Thyroid gland (tissue), 4 donors: Measurements from ENCODE around the gene CASR. TPM values are rescaled to one million over a fixed set of nuclear protein-coding genes. Genes with fewer than 3 reads are reported as not detected.
A peak's percentile ranks its signal among the peaks of the same experiment; 100 is the strongest.

ENCODE experiments used
- DNase-seq, 2 donors: peaks; one replicate each; pipeline ENCODE4 v3.0.0-alpha.2; 2019
- H3K27ac ChIP-seq, 3 donors: fragments of 200-600 bp; sonication (generic); 1 replicate in 2 of 3; 2 replicates in 1 of 3; pipeline ENCODE4 v1.5.1; 2016 to 2019; ENCODE audit warnings: mild to moderate bottlenecking in 1 of 3, moderate library complexity in 1 of 3
- H3K27me3 ChIP-seq: fragments of 200-600 bp; sonication (generic); one replicate; pipeline ENCODE4 v1.5.1; 2019
- H3K36me3 ChIP-seq, 2 donors: fragments of 200-600 bp; sonication (generic); one replicate each; pipeline ENCODE4 v1.5.1; 2016 to 2019
- H3K4me1 ChIP-seq, 2 donors: fragments of 200-600 bp; sonication (generic); one replicate each; pipeline ENCODE4 v1.5.1; 2017 to 2019
- H3K4me3 ChIP-seq, 3 donors: fragments of 200-600 bp; sonication (generic); replicated peaks in 1 of 3; 1 replicate in 2 of 3; 2 replicates in 1 of 3; pipeline ENCODE4 v1.5.1; 2016; ENCODE audit warnings: mild to moderate bottlenecking in 1 of 3
- H3K9me3 ChIP-seq: fragments of 200-600 bp; sonication (generic); one replicate; pipeline ENCODE4 v1.5.1; 2017
- POLR2A ChIP-seq, 2 donors: fragments of 450-650 bp; IDR thresholded peaks; one replicate each; pipeline ENCODE4 v1.6.1; 2017; ENCODE audit warnings: antibody characterized with exemption in 2 of 2, mild to moderate bottlenecking in 2 of 2, moderate library complexity in 1 of 2
- WGBS, 2 donors: methylation state at CpG; one replicate each; pipeline ENCODE4 v1.1.5; 2017; 5-methylcytosine and 5-hydroxymethylcytosine counted together
- intact Hi-C: fragments of 100-400 bp; cut with DNase I; formaldehyde crosslinking; loops from one replicate; pipeline ENCODE4 v1.15.1; 2023
- total RNA-seq, 4 donors: library from RNA; depleted of rRNA; stranded (reverse); fragments of >200 nt; gene quantifications; one replicate each; pipeline ENCODE4 v1.2.3, GENCODE V29; 2016
- TF ChIP-seq, protein P1 (sequence below), 6 experiments: fragments of 200-600 bp in 3 of 6; fragments of 450-650 bp in 3 of 6; sonication (generic) in 3 of 6; IDR thresholded peaks; one replicate each; pipeline ENCODE4 v1.5.1; 2016 to 2019; ENCODE audit warnings: antibody characterized with exemption in 6 of 6, mild to moderate bottlenecking in 2 of 6, inconsistent platforms in 1 of 6, moderate library complexity in 1 of 6

Gene CASR
- total RNA-seq, 4 donors from 2014 or later = under 0.01 to 1.2 (median 0.17) TPM; not detected in 1

- Histone ChIP-seq H3K27me3 (no peaks in the 10 kb centered on the region), H3K9me3 (no peaks in the 10 kb centered on the region), H3K36me3 (no peaks in the 10 kb centered on the region), H3K4me3 (no peak overlapping the region), H3K27ac (no peak overlapping the region), H3K4me1 (no peaks in the 10 kb centered on the region)
- no peak for DNase-seq
- 60 to 62% methylated on average over 1 of the region's 1 CpG for WGBS, 2 donors
- intact Hi-C loops = no loop called here
- no peak for TF ChIP-seq POLR2A (IDR thresholded peaks at IDR 0.05)
- TF ChIP-seq, protein P1, sequence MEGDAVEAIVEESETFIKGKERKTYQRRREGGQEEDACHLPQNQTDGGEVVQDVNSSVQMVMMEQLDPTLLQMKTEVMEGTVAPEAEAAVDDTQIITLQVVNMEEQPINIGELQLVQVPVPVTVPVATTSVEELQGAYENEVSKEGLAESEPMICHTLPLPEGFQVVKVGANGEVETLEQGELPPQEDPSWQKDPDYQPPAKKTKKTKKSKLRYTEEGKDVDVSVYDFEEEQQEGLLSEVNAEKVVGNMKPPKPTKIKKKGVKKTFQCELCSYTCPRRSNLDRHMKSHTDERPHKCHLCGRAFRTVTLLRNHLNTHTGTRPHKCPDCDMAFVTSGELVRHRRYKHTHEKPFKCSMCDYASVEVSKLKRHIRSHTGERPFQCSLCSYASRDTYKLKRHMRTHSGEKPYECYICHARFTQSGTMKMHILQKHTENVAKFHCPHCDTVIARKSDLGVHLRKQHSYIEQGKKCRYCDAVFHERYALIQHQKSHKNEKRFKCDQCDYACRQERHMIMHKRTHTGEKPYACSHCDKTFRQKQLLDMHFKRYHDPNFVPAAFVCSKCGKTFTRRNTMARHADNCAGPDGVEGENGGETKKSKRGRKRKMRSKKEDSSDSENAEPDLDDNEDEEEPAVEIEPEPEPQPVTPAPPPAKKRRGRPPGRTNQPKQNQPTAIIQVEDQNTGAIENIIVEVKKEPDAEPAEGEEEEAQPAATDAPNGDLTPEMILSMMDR (IDR thresholded peaks at IDR 0.05) = no peak
These were observed 72.4 kb downstream of the CASR start for GRCh38 chr3:122255757-122256439.

- no peaks in the 10 kb centered on the region for H3K9me3 ChIP-seq
- intact Hi-C loops = no loop called here
- TF ChIP-seq POLR2A (IDR thresholded peaks at IDR 0.05) = no peak
- TF ChIP-seq, protein P1 (IDR thresholded peaks at IDR 0.05) = no peak
- H3K36me3 ChIP-seq = no peaks in the 10 kb centered on the region
- no peak for DNase-seq
- no peak overlapping the region for H3K27ac ChIP-seq
- H3K4me3 ChIP-seq = no peak overlapping the region
- H3K27me3 ChIP-seq = no peaks in the 10 kb centered on the region
- 73 to 76% methylated on average over 7 of the region's 7 CpGs for WGBS, 2 donors
- no peaks in the 10 kb centered on the region for H3K4me1 ChIP-seq
These were observed 74.3 kb downstream of the CASR start for GRCh38 chr3:122257644-122258364.

GRCh38 chr3:122258757-122259371 lies 75.4 kb downstream of the CASR start:
- 2 to 9% methylated on average over 7 of the region's 7 CpGs for WGBS, 2 donors
- Histone ChIP-seq H3K27me3 (no peaks in the 10 kb centered on the region), H3K27ac (no peak overlapping the region), H3K4me1 (no peaks in the 10 kb centered on the region), H3K36me3 (no peaks in the 10 kb centered on the region), H3K9me3 (no peaks in the 10 kb centered on the region), H3K4me3 (no peak overlapping the region)
- DNase-seq = peak; percentile 60 to 63
- TF ChIP-seq, protein P1 (IDR thresholded peaks at IDR 0.05) = peak in 3 of 6 experiments; percentile 52 to 55 (median 52)
- no peak for TF ChIP-seq POLR2A (IDR thresholded peaks at IDR 0.05)
- intact Hi-C loops = no loop called here

GRCh38 chr3:122260206-122260605 lies 76.7 kb downstream of the CASR start:
- Histone ChIP-seq H3K4me3 (no peak overlapping the region), H3K27me3 (no peaks in the 10 kb centered on the region), H3K36me3 (no peaks in the 10 kb centered on the region), H3K27ac (no peak overlapping the region), H3K4me1 (no peaks in the 10 kb centered on the region), H3K9me3 (no peaks in the 10 kb centered on the region)
- WGBS, 2 donors = 63 to 64% methylated on average over 2 of the region's 2 CpGs
- no peak for TF ChIP-seq POLR2A (IDR thresholded peaks at IDR 0.05)
- TF ChIP-seq, protein P1 (IDR thresholded peaks at IDR 0.05) = no peak
- intact Hi-C loops = no loop called here
- DNase-seq = no peak

DNA sequence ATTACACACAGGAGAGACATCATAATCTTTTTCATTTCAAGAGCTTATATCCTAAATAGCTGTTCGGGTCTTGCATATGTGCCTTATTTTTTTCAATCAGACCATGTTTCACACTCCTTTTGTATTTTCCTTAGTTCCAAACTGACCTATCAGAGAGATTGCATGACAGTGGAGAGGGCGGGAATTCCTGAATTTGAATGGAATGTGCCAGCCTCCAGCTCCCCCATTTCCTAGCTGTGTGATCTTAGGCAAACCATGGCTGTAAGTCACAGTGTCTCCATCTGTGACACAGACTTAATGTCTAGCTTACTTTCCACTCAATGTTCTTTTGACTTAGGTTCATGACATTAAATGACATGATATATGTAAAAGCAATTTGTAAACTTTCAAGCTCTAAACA lies 79.6 kb downstream of the CASR start:
- H3K4me3 ChIP-seq = no peak overlapping the region
- intact Hi-C loops = no loop called here
- TF ChIP-seq, protein P1 (IDR thresholded peaks at IDR 0.05) = no peak
- TF ChIP-seq POLR2A (IDR thresholded peaks at IDR 0.05) = no peak

More for the DNA sequence above, 79.6 kb downstream of the CASR start:
- Histone ChIP-seq H3K4me1 (no peaks in the 10 kb centered on the region), H3K36me3 (no peaks in the 10 kb centered on the region), H3K9me3 (no peaks in the 10 kb centered on the region), H3K27me3 (no peaks in the 10 kb centered on the region), H3K27ac (no peak overlapping the region)
- 81 to 85% methylated on average over 2 of the region's 2 CpGs for WGBS, 2 donors
- DNase-seq = no peak
